Erythroblast (primary cell): Measurements from ENCODE around the gene TBCD.

ENCODE experiments used
- GATA1 ChIP-seq: IDR thresholded peaks from 2 replicates; pipeline ENCODE4 v1.6.1; 2011; ENCODE audit warnings: low read depth, mild to moderate bottlenecking, control low read depth, low read length, moderate library complexity
- POLR2A ChIP-seq: IDR thresholded peaks from 2 replicates; pipeline ENCODE4 v1.6.1; 2011; ENCODE audit warnings: mild to moderate bottlenecking, low read length

GRCh38 chr17:82938486-82938872 is 186.6 kb downstream of the TBCD start:
- TF ChIP-seq POLR2A (no peak), GATA1 (no peak)
